GM12878 (cell line): ENCODE results near the gene WDR64.

Source experiments
- CREM ChIP-seq: IDR thresholded peaks from 2 replicates; pipeline ENCODE4 v1.6.1; 2014; ENCODE audit warnings: antibody characterized with exemption, low read depth
- CTCF ChIP-seq, 3 experiments: IDR thresholded peaks in 2 of 3; conservative IDR thresholded peaks in 1 of 3; 2 replicates each; pipeline ENCODE4 v1.5.1; 2011; ENCODE audit warnings: low read depth in 3 of 3, low read length in 3 of 3, mild to moderate bottlenecking in 3 of 3, control low read depth in 2 of 3, moderate library complexity in 2 of 3, inconsistent platforms in 1 of 3, mixed read lengths in 1 of 3; ENCODE audit not compliant: control insufficient read depth in 2 of 3, insufficient read depth in 1 of 3; ENCODE audit errors: extremely low read depth in 1 of 3
- GABPA ChIP-seq: IDR thresholded peaks from 2 replicates; pipeline ENCODE4 v1.6.1; 2014; ENCODE audit warnings: antibody characterized with exemption, low read depth, mild to moderate bottlenecking, inconsistent platforms
- HDGF ChIP-seq: fragments of 450-650 bp; IDR thresholded peaks from 2 replicates; pipeline ENCODE4 v1.6.1; 2016; ENCODE audit warnings: antibody characterized with exemption
- KAT2A ChIP-seq: conservative IDR thresholded peaks from 2 replicates; pipeline ENCODE4 v1.6.1; 2011; ENCODE audit warnings: low read depth, low read length; ENCODE audit not compliant: control insufficient read depth
- NBN ChIP-seq: fragments of 450-650 bp; IDR thresholded peaks from 2 replicates; pipeline ENCODE4 v1.6.1; 2016
- POLR2AphosphoS2 ChIP-seq: IDR thresholded peaks from 2 replicates; pipeline ENCODE4 v1.6.1; 2011; ENCODE audit warnings: low read depth, mild to moderate bottlenecking, low read length, improper control_type of control experiment, moderate library complexity
- POLR2AphosphoS5 ChIP-seq: IDR thresholded peaks from 2 replicates; pipeline ENCODE4 v1.6.1; 2011; ENCODE audit warnings: mild to moderate bottlenecking, low read length, inconsistent platforms
- RCOR1 ChIP-seq: conservative IDR thresholded peaks from 2 replicates; pipeline ENCODE4 v1.6.1; 2012; ENCODE audit warnings: low read depth, low read length, improper control_type of control experiment
- SMC3 ChIP-seq: IDR thresholded peaks from 2 replicates; pipeline ENCODE4 v1.6.1; 2011; ENCODE audit warnings: low read length, improper control_type of control experiment, borderline replicate concordance
- YY1 ChIP-seq: IDR thresholded peaks from 2 replicates; pipeline ENCODE4 v1.6.1; 2011; ENCODE audit warnings: low read depth, mild to moderate bottlenecking, low read length
- ZZZ3 ChIP-seq: IDR thresholded peaks from 2 replicates; pipeline ENCODE4 v1.6.1; 2011; ENCODE audit warnings: low read depth; ENCODE audit not compliant: control insufficient read depth, insufficient read length

DNA sequence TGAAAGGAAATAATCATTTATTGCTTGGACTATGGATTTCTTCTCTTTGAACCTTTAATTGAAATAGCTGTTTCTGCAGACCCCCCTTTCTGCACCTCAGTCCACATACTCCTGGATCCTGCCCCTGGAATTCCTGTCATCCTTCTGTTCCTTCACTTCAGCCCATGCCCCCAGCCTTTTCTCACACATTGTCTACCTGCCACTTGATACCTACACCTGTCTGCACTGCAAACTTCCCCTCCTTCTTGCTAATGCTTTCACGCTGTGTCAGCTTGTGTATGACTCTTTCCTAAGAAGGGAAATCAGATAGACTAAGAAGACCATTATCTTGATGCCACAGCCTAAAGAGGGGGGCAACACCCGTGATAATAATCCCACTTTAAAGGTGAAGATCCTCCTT is 115.7 kb downstream of the WDR64 start:
- TF ChIP-seq CTCF (IDR thresholded peaks at IDR 0.05 in 2 of 3, conservative IDR thresholded peaks at IDR 0.05 in 1 of 3; ENCODE audit: control insufficient read depth in 2 of 3, extremely low read depth in 1 of 3, insufficient read depth in 1 of 3, low read depth in 3 of 3, low read length in 3 of 3) (no peak), GABPA (no peak), KAT2A (no peak), POLR2AphosphoS2 (no peak), NBN (no peak), HDGF (no peak), RCOR1 (no peak), SMC3 (no peak), POLR2AphosphoS5 (no peak), CREM (no peak), YY1 (no peak), ZZZ3 (no peak)
